CD4-positive, CD25-positive, alpha-beta regulatory T cell (primary cell): Measurements from ENCODE around the gene KCNIP4. TPM values are rescaled to one million over a fixed set of nuclear protein-coding genes. Genes with fewer than 3 reads are reported as not detected.

Source experiments
- ATAC-seq, 2 donors: fragments of 150-1000 bp; cut with Tn5 transposase; one replicate each; pipeline ENCODE4 v1.10.0; 2021; ENCODE audit warnings: low read depth in 2 of 2, moderate number of reproducible peaks in 2 of 2, moderate library complexity in 1 of 2
- DNase-seq, 3 donors: peaks; one replicate each; pipeline versions ENCODE4 v3.0.0 to v3.0.0-alpha.2; 2012 to 2022; ENCODE audit warnings: mixed read lengths in 1 of 3
- H3K27ac ChIP-seq: one replicate; pipeline ENCODE4 v1.7.0; 2013; ENCODE audit warnings: mild to moderate bottlenecking, low read length; ENCODE audit not compliant: insufficient read depth, poor library complexity, severe bottlenecking
- H3K27me3 ChIP-seq: one replicate; pipeline ENCODE4 v1.7.0; 2013; ENCODE audit warnings: low read length; ENCODE audit not compliant: control insufficient read depth, insufficient read depth
- H3K36me3 ChIP-seq: one replicate; pipeline ENCODE4 v1.7.0; 2013; ENCODE audit warnings: mild to moderate bottlenecking, low read length, moderate library complexity; ENCODE audit not compliant: control insufficient read depth, insufficient read depth
- H3K4me1 ChIP-seq: 2 replicates; pipeline ENCODE4 v1.7.0; 2013; ENCODE audit warnings: mild to moderate bottlenecking, low read length; ENCODE audit not compliant: insufficient read depth, control insufficient read depth, poor library complexity, severe bottlenecking
- H3K4me3 ChIP-seq: one replicate; pipeline ENCODE4 v1.7.0; 2013; ENCODE audit warnings: low read depth, mild to moderate bottlenecking, low read length, moderate library complexity
- H3K9me3 ChIP-seq, 2 experiments: 1 replicate in 1 of 2; 2 replicates in 1 of 2; pipeline ENCODE4 v1.7.0; 2013; ENCODE audit warnings: low read length in 2 of 2, mild to moderate bottlenecking in 1 of 2, moderate library complexity in 1 of 2; ENCODE audit not compliant: control insufficient read depth in 2 of 2
- H3K27ac Mint-ChIP-seq, 3 donors: one replicate each; pipeline ENCODE4 v1.8.0; 2020 to 2022; ENCODE audit warnings: mild to moderate bottlenecking in 3 of 3, mixed read lengths in 3 of 3, moderate library complexity in 2 of 3
- H3K27me3 Mint-ChIP-seq: one replicate; pipeline ENCODE4 v1.8.0; 2022; ENCODE audit warnings: mild to moderate bottlenecking, mixed read lengths
- H3K36me3 Mint-ChIP-seq: one replicate; pipeline ENCODE4 v1.8.0; 2020; ENCODE audit warnings: mixed read lengths
- H3K4me1 Mint-ChIP-seq, 4 donors: one replicate each; pipeline ENCODE4 v1.8.0; 2020 to 2022; ENCODE audit warnings: mixed read lengths in 4 of 4, mild to moderate bottlenecking in 1 of 4
- H3K4me3 Mint-ChIP-seq, 4 donors: one replicate each; pipeline ENCODE4 v1.8.0; 2020 to 2022; ENCODE audit warnings: mild to moderate bottlenecking in 4 of 4, mixed read lengths in 4 of 4, moderate library complexity in 3 of 4
- H3K9me3 Mint-ChIP-seq, 7 donors: one replicate each; pipeline ENCODE4 v1.8.0; 2020 to 2022; ENCODE audit warnings: mixed read lengths in 7 of 7, mild to moderate bottlenecking in 3 of 7, moderate library complexity in 2 of 7
- polyA plus RNA-seq, 4 donors: library from polyadenylated mRNA; unstranded; fragments of 300-500 nt; fragmentation: Illumina TruSeq; gene quantifications; one replicate each; pipeline ENCODE4 v1.2.3, GENCODE V29; 2021
- total RNA-seq: library from RNA; stranded (reverse); gene quantifications from one replicate; pipeline ENCODE4 v1.2.3, GENCODE V29; 2022

The KCNIP4 gene
- total and polyA plus RNA-seq, 5 donors from 2014 or later: 0.09 to 0.24 TPM; not detected in 3

GRCh38 chr4:21191317-21191716 lies 757.3 kb downstream of the KCNIP4 start:
- Mint-ChIP-seq H3K4me3 (no peak overlapping the region), H3K36me3 (no peaks in the 10 kb centered on the region), H3K27me3 (no peaks in the 10 kb centered on the region), H3K27ac (no peak overlapping the region), H3K4me1 (no peaks in the 10 kb centered on the region), H3K9me3 (peaks cover 2 to 13% (median 4%) of the 10 kb centered on the region in 7 donors)
- Histone ChIP-seq H3K27me3 (no peaks in the 10 kb centered on the region), H3K36me3 (no peaks in the 10 kb centered on the region), H3K27ac (no peak overlapping the region), H3K4me1 (no peaks in the 10 kb centered on the region), H3K4me3 (no peak overlapping the region), H3K9me3 (no peaks in the 10 kb centered on the region)
- ATAC-seq: no peak
- no peak for DNase-seq

DNA sequence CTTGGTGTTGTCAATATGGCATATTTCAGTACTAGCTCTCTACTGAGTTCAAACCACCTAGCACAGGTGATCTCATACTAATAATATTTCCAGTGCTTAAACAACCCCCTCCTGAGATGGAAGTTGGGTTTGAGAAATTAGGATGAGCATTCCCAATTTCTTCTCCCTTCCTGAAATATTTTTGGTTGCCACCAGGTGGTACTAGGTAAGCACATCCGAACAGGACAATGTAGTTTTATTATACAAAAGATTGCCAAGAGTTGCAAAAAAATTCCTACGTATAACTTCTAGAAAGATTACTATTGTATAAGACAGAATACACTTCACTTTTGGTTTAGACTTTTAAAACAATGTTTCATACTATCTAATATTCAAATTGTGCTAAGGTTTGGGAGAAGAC lies 763.8 kb downstream of the KCNIP4 start:
- Mint-ChIP-seq H3K36me3 (no peaks in the 10 kb centered on the region), H3K9me3 (peaks cover 0 to 14% (median 2%) of the 10 kb centered on the region in 7 donors), H3K4me1 (peaks cover 0 to 4% (median 0%) of the 10 kb centered on the region in 4 donors), H3K27me3 (no peaks in the 10 kb centered on the region), H3K4me3 (no peak overlapping the region), H3K27ac (no peak overlapping the region)
- DNase-seq (no peak), ATAC-seq (no peak)
- Histone ChIP-seq H3K9me3 (no peaks in the 10 kb centered on the region), H3K4me1 (no peaks in the 10 kb centered on the region), H3K36me3 (no peaks in the 10 kb centered on the region), H3K27me3 (no peaks in the 10 kb centered on the region), H3K27ac (no peak overlapping the region), H3K4me3 (no peak overlapping the region)

- H3K9me3 Mint-ChIP-seq: peaks cover 0 to 20% (median 4%) of the 10 kb centered on the region in 7 donors
- Histone ChIP-seq H3K4me1 (no peaks in the 10 kb centered on the region), H3K36me3 (no peaks in the 10 kb centered on the region), H3K27me3 (no peaks in the 10 kb centered on the region), H3K9me3 (no peaks in the 10 kb centered on the region), H3K4me3 (no peak overlapping the region), H3K27ac (no peak overlapping the region)
- no peaks in the 10 kb centered on the region for H3K36me3 Mint-ChIP-seq
- ATAC-seq: no peak
- H3K27me3 Mint-ChIP-seq: no peaks in the 10 kb centered on the region
- no peak for DNase-seq
- H3K4me3 Mint-ChIP-seq: peak overlapping the region in 1 of 4 donors; percentile 58
- H3K4me1 Mint-ChIP-seq: peaks cover 0 to 4% (median 0%) of the 10 kb centered on the region in 4 donors
- no peak overlapping the region for H3K27ac Mint-ChIP-seq
Measured at GRCh38 chr4:21181716-21182115, 766.9 kb downstream of the KCNIP4 start.

DNA sequence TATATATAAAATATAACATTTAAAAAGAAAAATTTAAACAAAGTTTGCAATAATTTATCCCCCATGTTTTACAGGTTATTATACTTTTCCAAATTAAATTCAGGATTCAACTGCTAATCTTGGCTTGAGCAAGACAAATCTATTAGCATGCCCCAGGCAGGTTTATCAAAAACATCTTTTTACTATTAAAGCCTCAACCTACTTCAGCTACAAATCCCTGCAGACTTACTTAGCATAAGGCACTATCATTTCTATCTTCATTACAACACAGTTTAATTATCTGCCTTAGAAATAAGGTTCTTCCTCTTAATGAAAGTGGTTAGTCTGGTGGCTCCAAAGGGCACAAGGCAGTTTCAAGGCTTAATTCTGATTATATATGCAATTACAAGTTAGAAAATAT lies 770.7 kb downstream of the KCNIP4 start:
- no peaks in the 10 kb centered on the region for H3K27me3 Mint-ChIP-seq
- Histone ChIP-seq H3K4me3 (no peak overlapping the region), H3K9me3 (no peaks in the 10 kb centered on the region), H3K27me3 (no peaks in the 10 kb centered on the region), H3K4me1 (no peaks in the 10 kb centered on the region), H3K27ac (no peak overlapping the region), H3K36me3 (no peaks in the 10 kb centered on the region)
- ATAC-seq (no peak), DNase-seq (no peak)
- no peak overlapping the region for H3K4me3 Mint-ChIP-seq
- peaks cover 4 to 29% (median 7%) of the 10 kb centered on the region in 7 donors for H3K9me3 Mint-ChIP-seq
- no peak overlapping the region for H3K27ac Mint-ChIP-seq
- no peaks in the 10 kb centered on the region for H3K36me3 Mint-ChIP-seq
- H3K4me1 Mint-ChIP-seq: no peaks in the 10 kb centered on the region

DNA sequence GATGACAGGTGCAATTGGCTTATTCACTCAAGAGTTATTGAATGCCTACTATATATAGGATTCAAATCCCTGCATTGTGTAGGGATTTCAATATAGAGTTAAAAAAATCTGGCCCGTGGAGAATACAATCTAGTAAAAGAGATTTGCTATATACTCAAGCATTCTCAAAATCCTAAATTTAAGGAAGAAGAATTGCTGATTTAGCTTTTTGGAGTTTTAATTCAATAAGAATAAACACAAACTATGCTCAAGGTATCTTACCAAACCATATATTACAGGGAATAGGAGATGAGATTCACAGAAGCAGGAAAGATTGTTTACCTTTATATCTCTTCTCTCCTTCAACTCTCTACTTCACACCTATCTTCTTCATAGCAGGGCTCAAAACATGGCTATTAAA lies 771.5 kb downstream of the KCNIP4 start:
- peaks cover 4 to 31% (median 7%) of the 10 kb centered on the region in 7 donors for H3K9me3 Mint-ChIP-seq
- H3K27me3 Mint-ChIP-seq: no peaks in the 10 kb centered on the region
- H3K27ac Mint-ChIP-seq: no peak overlapping the region
- DNase-seq (no peak), ATAC-seq (no peak)
- H3K36me3 ChIP-seq: no peaks in the 10 kb centered on the region
- no peaks in the 10 kb centered on the region for H3K9me3 ChIP-seq
- H3K36me3 Mint-ChIP-seq: no peaks in the 10 kb centered on the region
- H3K4me1 ChIP-seq: no peaks in the 10 kb centered on the region
- H3K27ac ChIP-seq: no peak overlapping the region
- H3K4me3 Mint-ChIP-seq: no peak overlapping the region
- no peaks in the 10 kb centered on the region for H3K4me1 Mint-ChIP-seq
- H3K27me3 ChIP-seq: no peaks in the 10 kb centered on the region
- H3K4me3 ChIP-seq: no peak overlapping the region

- H3K4me3 Mint-ChIP-seq: no peak overlapping the region
- H3K27ac Mint-ChIP-seq: no peak overlapping the region
- Histone ChIP-seq H3K9me3 (peaks cover 0 to 3% of the 10 kb centered on the region in 2 experiments), H3K4me1 (no peaks in the 10 kb centered on the region), H3K4me3 (no peak overlapping the region), H3K36me3 (no peaks in the 10 kb centered on the region), H3K27me3 (no peaks in the 10 kb centered on the region), H3K27ac (no peak overlapping the region)
- ATAC-seq (no peak), DNase-seq (no peak)
- H3K36me3 Mint-ChIP-seq: no peaks in the 10 kb centered on the region
- H3K9me3 Mint-ChIP-seq: peaks cover 0 to 4% (median 2%) of the 10 kb centered on the region in 7 donors
- H3K27me3 Mint-ChIP-seq: no peaks in the 10 kb centered on the region
- no peaks in the 10 kb centered on the region for H3K4me1 Mint-ChIP-seq
Measured at GRCh38 chr4:21167711-21168110, 780.9 kb downstream of the KCNIP4 start.

- no peaks in the 10 kb centered on the region for H3K9me3 ChIP-seq
- Mint-ChIP-seq H3K4me3 (no peak overlapping the region), H3K4me1 (no peaks in the 10 kb centered on the region), H3K9me3 (peaks cover 0 to 8% (median 0%) of the 10 kb centered on the region in 7 donors), H3K27ac (no peak overlapping the region), H3K36me3 (peaks cover 2% of the 10 kb centered on the region), H3K27me3 (no peaks in the 10 kb centered on the region)
- H3K27me3 ChIP-seq: no peaks in the 10 kb centered on the region
- DNase-seq: no peak
- no peak for ATAC-seq
- H3K36me3 ChIP-seq: no peaks in the 10 kb centered on the region
- H3K27ac ChIP-seq: no peak overlapping the region
- H3K4me3 ChIP-seq: no peak overlapping the region
- no peaks in the 10 kb centered on the region for H3K4me1 ChIP-seq
Measured at GRCh38 chr4:21155367-21155766, 793.2 kb downstream of the KCNIP4 start.

DNA sequence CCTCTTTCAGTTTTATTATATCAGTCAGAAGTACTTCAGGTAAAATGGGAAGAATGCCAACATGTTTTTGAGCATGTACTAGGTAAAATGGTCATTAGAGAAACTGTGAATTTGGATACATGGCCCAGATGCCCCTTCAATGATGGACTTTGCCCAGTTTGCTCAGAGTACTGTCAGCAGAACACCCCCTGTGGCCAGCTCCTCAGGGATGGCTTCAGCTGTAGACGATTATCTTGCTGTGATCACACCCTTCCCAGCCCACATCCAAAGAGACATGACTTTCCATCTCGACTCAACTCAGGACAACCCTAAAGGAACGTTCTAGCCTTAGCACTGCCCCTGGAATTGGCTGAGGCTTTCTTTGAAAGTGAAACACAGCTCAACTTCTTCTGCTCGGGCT lies 809.2 kb downstream of the KCNIP4 start:
- Mint-ChIP-seq H3K36me3 (no peaks in the 10 kb centered on the region), H3K27ac (no peak overlapping the region), H3K9me3 (peaks cover 2 to 21% (median 15%) of the 10 kb centered on the region in 7 donors), H3K27me3 (no peaks in the 10 kb centered on the region), H3K4me1 (no peaks in the 10 kb centered on the region), H3K4me3 (no peak overlapping the region)
- Histone ChIP-seq H3K36me3 (no peaks in the 10 kb centered on the region), H3K4me1 (no peaks in the 10 kb centered on the region), H3K4me3 (no peak overlapping the region), H3K9me3 (peaks cover 5 to 10% of the 10 kb centered on the region in 2 experiments), H3K27me3 (no peaks in the 10 kb centered on the region), H3K27ac (no peak overlapping the region)
- no peak for DNase-seq
- no peak for ATAC-seq
